OCI-LY1 (cell line): ENCODE measurements around the gene TOR1AIP1.

Experiments used
- EZH2 ChIP-seq: fragments of 200-600 bp; sonication (generic), shearing (Covaris generic); IDR thresholded peaks from 2 replicates; pipeline ENCODE4 v1.8.0; 2017; ENCODE audit warnings: borderline replicate concordance, mixed run types, mild to moderate bottlenecking, antibody characterized with exemption, low read length, moderate library complexity, mixed read lengths
- TF ChIP-seq, protein P1 (sequence below): fragments of 200-600 bp; sonication (generic), shearing (Covaris generic); IDR thresholded peaks from 2 replicates; pipeline ENCODE4 v1.5.1; 2017; ENCODE audit warnings: mild to moderate bottlenecking, antibody characterized with exemption, low read length, moderate library complexity, mixed read lengths

DNA sequence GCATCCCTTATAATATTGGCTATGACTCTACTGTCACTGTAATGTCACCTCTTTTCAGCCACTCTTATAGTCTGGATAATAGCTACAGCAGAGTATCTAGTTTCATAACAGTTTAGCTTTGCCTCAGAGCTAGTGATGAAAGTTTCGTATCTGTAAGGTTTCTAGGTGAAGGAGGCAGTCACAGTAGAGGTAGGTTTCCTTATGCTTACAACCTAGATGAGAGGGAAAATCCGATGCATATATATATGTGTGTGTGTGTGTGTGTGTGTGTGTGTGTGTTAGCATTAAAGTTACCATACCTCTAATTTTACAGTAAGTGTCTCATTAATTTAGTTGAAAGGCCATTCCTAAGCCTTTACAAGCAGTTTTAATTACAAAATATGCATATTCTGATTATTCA is 2.3 kb upstream of the TOR1AIP1 start:
- TF ChIP-seq, protein P1, sequence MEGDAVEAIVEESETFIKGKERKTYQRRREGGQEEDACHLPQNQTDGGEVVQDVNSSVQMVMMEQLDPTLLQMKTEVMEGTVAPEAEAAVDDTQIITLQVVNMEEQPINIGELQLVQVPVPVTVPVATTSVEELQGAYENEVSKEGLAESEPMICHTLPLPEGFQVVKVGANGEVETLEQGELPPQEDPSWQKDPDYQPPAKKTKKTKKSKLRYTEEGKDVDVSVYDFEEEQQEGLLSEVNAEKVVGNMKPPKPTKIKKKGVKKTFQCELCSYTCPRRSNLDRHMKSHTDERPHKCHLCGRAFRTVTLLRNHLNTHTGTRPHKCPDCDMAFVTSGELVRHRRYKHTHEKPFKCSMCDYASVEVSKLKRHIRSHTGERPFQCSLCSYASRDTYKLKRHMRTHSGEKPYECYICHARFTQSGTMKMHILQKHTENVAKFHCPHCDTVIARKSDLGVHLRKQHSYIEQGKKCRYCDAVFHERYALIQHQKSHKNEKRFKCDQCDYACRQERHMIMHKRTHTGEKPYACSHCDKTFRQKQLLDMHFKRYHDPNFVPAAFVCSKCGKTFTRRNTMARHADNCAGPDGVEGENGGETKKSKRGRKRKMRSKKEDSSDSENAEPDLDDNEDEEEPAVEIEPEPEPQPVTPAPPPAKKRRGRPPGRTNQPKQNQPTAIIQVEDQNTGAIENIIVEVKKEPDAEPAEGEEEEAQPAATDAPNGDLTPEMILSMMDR, result no peak
- no peak for TF ChIP-seq EZH2
